ENCODE data around the gene LILRB4.
"Not testable (repeated sequence)": the region's sequence is repeated elsewhere in the genome, so short reads cannot be mapped to it uniquely, and the experiment has no call there.

The LILRB4 gene

DNA sequence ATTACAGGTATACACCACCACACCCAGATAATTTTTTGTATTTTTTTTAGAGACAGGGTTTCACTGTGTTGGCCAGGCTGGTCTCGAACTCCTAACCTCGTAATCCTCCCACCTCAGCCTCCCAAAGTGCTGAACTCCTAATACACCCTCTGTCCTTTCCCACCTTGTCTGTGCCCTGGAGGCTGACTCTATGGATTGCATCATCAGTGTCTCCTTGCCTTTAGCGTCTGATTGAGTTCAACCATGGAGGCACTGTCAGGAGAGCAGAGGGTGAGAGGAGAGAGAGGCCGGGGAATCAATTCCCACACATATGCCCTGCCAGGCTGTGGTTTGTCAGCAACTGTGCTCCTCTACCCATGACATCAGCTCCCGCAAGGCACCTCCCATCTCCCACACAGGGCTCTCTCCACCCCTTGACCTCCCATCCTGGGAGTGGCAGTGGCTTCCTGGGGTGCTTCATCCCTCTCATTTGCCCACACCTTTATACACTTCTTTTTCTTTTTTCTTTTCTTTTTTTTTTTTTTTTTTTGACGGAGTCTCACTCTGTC is 12.6 kb upstream of the LILRB4 start:
- no peak for DNase-seq (ENCODE audit: low read depth)

GRCh38 chr19:54653181-54653809 is 9.5 kb upstream of the LILRB4 start:
- DNase-seq (ENCODE audit: low read depth) = no peak

- DNase-seq (ENCODE audit: low read depth) = no peak
These were observed 8.1 kb upstream of the LILRB4 start for GRCh38 chr19:54654447-54655321.

DNA sequence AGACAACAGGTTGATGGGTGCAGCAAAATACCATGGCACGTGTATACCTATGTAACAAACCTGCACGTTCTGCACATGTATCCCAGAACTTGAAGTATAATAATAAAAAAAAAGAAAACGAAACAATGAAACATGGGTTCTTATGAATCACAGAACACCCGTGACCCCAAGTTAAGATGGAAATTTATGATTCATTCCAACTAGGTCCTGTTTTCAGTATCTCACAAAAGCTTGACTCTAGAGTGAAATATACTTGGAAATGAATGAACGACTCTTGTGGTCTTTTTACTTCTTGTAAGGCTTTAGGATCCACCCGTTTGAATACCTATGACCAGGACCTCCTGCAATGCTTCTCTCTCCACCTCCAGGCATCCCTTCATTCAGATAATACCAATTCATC is 3.5 kb upstream of the LILRB4 start:
- no peak for DNase-seq (ENCODE audit: low read depth)

DNA sequence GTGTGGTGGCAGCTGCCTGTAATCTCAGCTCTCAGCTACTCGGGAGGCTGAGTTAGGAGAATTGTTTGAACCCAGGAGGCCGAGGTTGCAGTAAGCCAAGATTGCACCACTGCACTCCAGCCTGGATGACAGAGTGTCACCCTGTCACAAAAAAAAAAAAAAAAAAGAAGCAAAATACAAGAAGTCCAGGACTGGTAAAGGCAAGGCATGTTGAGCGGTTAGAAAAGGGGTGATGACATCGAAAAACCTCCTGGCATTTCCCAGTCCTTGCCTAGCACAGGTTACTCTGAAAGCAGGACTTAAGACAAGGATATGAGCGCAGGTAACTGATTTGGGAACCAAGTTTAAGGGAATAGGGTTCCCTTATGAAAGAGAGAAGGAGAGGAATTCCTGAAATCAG is 2.5 kb upstream of the LILRB4 start:
- DNase-seq (ENCODE audit: low read depth) = no peak

DNA sequence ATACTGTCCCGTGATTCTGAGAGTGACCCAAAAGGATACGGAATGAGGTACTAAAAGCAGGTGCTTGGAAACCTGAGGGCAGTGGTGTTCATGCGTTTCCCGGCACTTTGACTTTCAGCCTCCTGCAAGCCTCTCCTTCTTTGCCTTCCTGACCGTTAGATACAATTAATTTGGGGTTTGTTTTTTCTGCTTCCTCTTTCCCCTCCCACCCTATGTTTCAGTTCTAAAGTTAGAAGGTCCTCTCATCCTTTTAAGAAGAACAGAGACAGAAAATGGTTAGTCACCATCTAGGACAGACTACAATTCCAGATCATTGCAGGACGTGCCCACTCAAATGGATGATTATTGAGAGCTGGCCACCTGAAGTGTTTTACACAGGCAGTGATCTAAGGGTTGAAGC is 1.8 kb upstream of the LILRB4 start:
- DNase-seq (ENCODE audit: low read depth) = no peak

DNA sequence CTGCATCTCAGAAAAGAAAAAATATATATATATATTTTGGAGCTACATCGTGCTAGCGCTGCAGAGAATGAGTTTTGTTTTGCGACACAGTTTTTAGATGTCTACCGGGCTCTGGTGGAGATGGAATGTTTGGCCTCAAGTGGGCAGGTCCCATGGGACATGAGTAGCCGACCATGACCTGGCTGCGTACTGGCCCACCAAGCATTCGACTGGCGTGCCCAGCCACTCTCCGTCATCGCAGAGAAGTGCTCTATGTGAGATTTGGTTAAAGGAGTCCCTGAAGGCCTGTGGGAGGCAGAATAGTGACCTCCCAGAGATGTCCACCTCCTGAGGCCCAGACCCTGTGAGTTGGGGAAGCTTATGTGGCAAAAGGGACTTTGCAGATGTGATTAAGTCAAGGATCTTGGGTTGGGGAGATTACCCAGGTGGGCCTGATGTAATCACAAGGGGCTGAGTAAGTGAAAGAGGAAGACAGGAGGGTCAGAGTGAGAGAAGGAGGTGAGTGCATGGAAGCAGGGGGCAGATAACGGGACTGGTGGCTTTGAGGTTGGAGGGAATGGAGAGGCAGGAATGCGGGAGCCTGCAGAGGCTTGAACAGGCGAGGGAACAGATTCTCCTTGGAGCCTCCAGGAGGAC is 821 bp upstream of the LILRB4 start:
- no peak for DNase-seq (ENCODE audit: low read depth)

DNA sequence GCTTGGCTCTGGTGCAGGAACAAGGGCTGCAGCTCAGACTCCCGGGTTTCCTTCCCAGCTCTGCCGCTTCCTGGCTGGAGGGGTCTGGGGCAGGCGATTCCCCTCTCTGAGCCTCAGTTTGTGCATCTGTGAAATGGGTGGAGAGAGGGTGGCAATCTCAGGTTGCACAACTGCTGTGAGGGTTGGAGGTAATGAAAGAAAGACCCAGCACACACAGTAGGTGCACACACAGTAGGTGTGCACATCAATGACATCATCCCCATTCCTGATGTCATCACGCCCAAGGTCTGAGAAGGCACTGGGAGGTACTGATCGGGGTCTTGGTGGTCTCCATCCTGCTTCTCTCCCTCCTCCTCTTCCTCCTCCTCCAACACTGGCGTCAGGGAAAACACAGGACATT is 2.7 kb downstream of the LILRB4 start:
- DNase-seq (ENCODE audit: low read depth) = no peak

DNA sequence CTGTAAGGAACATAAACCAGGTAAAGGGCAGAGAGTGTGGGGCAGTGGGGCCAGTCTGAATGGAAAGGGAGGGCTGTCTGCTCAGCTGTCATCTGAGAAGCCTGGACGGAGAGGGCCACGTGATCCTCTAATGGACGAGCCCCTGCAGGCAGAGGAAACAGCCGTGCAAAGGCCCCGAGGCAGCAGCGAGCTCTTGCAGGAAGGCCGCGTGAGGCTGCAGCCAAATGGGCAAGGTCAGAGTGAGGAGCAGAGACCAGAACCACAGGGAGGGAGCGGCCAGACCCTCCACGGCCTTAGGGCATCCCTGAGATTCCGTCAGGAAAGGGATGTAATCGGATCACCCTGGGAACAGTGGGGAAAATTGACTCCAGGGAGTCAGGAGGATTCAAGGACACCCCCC is 4.4 kb downstream of the LILRB4 start:
- DNase-seq (ENCODE audit: low read depth) = no peak

DNA sequence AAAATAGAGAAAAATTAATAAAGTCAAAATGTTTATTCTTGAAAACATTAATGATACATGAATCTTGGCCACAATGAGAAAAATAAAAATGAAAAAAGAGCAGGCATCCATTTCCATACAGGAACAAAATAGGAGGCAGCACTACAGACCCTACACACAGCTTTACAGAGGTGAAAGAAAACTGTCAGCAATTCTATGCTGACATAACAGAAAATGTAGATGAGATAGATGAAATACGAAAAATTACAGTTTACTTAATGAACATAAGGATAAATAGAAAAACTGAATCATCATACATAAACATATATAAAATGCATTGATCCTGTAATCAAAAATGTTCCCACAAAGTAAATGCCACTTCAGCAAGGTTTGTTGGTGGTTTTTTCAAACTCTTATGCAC is 5.6 kb downstream of the LILRB4 start:
- DNase-seq (ENCODE audit: low read depth) = no peak

GRCh38 chr19:54670576-54671357 is 8.0 kb downstream of the LILRB4 start:
- no peak for DNase-seq (ENCODE audit: low read depth)

GRCh38 chr19:54673222-54673621 is 10.4 kb downstream of the LILRB4 start:
- DNase-seq (ENCODE audit: low read depth) = no peak

DNA sequence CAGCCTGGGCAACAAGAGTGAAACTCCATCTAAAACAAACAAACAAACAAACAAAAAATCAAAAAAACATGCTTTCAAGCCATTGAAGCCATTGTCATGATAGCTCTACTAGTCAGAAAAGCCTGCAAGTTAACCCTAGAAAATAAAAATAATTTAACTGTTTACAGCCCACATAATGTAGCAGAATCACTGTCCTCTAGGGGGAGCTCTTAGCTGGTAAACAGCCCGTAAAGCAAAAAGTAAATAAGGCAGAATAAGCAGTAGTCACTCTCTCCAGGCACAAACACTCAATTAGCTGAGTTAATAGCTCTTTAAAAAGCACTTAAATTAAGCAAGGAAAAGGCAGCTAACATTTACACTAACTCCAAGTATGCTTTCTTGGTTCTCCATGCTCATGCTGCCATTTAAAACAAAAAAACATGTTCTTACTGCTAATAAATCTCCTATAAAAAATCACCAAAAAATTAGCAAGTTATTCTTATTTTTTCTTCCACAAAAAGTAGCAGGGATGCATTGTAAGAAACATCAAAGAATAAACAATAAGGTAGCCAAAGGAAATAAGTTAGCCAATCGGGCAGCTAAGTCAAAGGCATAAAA is 11.3 kb downstream of the LILRB4 start:
- no peak for DNase-seq (ENCODE audit: low read depth)

- not testable (repeated sequence) for DNase-seq (ENCODE audit: low read depth)
These were observed 13.5 kb downstream of the LILRB4 start for GRCh38 chr19:54676210-54676834.

DNA sequence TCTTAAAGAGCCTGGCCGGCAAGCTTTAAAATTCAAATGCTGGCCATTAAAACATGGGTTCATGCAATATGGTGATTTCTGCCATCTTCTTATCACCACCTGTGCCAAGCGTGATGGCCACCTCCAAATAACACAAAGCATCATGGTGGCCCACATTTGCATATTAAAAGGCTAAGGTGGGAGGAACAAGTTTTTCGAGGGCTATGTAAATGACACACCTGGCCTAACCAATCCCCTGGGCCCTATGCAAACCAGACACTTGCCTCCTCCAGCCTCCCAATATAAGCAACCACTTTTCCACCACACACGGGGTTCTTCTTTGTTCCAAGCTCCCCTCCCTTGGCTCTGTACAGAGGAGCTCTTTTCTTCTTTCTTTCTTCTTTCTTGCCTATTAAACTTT is 14.4 kb downstream of the LILRB4 start:
- no peak for DNase-seq (ENCODE audit: low read depth)

GRCh38 chr19:54681596-54681995 is 18.8 kb downstream of the LILRB4 start:
- not testable (repeated sequence) for DNase-seq (ENCODE audit: low read depth)

- DNase-seq (ENCODE audit: low read depth) = no peak
These were observed 19.6 kb downstream of the LILRB4 start for GRCh38 chr19:54682306-54682856.

- DNase-seq (ENCODE audit: low read depth) = no peak
These were observed 21.7 kb downstream of the LILRB4 start for GRCh38 chr19:54684527-54684926.

GRCh38 chr19:54691582-54692297 is 29.0 kb downstream of the LILRB4 start:
- no peak for DNase-seq (ENCODE audit: low read depth)

DNA sequence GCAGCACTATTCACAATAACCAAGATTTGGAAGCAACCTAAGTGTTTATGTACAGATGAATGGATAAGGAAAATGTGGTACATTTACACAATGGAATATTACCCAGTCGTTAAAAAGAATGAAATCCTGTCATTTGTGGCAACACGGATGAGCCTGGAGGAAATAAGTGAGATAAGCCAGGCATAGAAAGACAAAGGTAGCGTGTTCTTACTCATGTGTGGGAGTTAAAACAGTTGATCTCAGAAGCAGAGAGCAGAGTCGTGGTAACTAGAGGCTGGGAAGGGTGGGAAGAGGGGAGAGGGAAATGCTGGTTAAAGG is 29.5 kb downstream of the LILRB4 start:
- no peak for DNase-seq (ENCODE audit: low read depth)
